GM23338 (cell line): Measurements from ENCODE around the gene TP53BP2.

Experiments
- POLR2AphosphoS5 ChIP-seq: IDR thresholded peaks from 2 replicates; pipeline ENCODE4 v1.6.1; 2016; ENCODE audit warnings: antibody characterized with exemption, low read depth
- TF ChIP-seq, protein P1 (sequence below): IDR thresholded peaks from one replicate; pipeline ENCODE4 v1.6.1; 2018; ENCODE audit warnings: antibody characterized with exemption; ENCODE audit not compliant: unreplicated experiment
- TF ChIP-seq, protein P2 (sequence below), 2 experiments: fragments of 200-600 bp in 1 of 2; sonication (generic) in 1 of 2; conservative IDR thresholded peaks; 2 replicates each; pipeline versions ENCODE4 v1.5.1 to v1.6.1; 2016 to 2017; ENCODE audit warnings: antibody characterized with exemption in 2 of 2, low read depth in 2 of 2, mild to moderate bottlenecking in 2 of 2, moderate library complexity in 1 of 2

DNA sequence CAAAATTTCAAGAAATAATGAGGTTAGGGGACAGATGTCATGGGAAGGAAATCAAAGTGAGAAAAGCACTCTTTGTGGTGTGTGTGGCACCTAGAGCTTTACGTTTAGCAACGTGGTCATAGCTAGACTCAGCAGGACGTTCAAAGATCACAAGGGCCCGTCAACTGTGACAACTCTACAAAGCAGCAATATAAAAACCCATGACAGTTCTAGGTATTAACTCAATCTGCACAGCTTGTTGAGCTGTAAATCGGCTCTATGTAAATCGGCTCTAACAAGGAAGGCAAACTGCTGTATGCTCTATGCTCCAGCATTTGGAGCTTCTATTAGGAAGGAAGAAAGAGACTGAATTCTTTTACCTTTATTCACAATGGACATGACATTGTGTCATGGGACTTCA, 64.8 kb downstream of the TP53BP2 start:
- TF ChIP-seq, protein P1, sequence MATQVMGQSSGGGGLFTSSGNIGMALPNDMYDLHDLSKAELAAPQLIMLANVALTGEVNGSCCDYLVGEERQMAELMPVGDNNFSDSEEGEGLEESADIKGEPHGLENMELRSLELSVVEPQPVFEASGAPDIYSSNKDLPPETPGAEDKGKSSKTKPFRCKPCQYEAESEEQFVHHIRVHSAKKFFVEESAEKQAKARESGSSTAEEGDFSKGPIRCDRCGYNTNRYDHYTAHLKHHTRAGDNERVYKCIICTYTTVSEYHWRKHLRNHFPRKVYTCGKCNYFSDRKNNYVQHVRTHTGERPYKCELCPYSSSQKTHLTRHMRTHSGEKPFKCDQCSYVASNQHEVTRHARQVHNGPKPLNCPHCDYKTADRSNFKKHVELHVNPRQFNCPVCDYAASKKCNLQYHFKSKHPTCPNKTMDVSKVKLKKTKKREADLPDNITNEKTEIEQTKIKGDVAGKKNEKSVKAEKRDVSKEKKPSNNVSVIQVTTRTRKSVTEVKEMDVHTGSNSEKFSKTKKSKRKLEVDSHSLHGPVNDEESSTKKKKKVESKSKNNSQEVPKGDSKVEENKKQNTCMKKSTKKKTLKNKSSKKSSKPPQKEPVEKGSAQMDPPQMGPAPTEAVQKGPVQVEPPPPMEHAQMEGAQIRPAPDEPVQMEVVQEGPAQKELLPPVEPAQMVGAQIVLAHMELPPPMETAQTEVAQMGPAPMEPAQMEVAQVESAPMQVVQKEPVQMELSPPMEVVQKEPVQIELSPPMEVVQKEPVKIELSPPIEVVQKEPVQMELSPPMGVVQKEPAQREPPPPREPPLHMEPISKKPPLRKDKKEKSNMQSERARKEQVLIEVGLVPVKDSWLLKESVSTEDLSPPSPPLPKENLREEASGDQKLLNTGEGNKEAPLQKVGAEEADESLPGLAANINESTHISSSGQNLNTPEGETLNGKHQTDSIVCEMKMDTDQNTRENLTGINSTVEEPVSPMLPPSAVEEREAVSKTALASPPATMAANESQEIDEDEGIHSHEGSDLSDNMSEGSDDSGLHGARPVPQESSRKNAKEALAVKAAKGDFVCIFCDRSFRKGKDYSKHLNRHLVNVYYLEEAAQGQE: no peak
- no peak for TF ChIP-seq POLR2AphosphoS5
- TF ChIP-seq, protein P2, sequence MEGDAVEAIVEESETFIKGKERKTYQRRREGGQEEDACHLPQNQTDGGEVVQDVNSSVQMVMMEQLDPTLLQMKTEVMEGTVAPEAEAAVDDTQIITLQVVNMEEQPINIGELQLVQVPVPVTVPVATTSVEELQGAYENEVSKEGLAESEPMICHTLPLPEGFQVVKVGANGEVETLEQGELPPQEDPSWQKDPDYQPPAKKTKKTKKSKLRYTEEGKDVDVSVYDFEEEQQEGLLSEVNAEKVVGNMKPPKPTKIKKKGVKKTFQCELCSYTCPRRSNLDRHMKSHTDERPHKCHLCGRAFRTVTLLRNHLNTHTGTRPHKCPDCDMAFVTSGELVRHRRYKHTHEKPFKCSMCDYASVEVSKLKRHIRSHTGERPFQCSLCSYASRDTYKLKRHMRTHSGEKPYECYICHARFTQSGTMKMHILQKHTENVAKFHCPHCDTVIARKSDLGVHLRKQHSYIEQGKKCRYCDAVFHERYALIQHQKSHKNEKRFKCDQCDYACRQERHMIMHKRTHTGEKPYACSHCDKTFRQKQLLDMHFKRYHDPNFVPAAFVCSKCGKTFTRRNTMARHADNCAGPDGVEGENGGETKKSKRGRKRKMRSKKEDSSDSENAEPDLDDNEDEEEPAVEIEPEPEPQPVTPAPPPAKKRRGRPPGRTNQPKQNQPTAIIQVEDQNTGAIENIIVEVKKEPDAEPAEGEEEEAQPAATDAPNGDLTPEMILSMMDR (conservative IDR thresholded peaks at IDR 0.05; ENCODE audit: low read depth in 2 of 2): no peak
